Measurements from ENCODE around the gene SF3B2. TPM values are rescaled to one million over a fixed set of nuclear protein-coding genes. Genes with fewer than 3 reads are reported as not detected.
A peak's percentile ranks its signal among the peaks of the same experiment; 100 is the strongest.

SF3B2 gene
- polyA plus RNA-seq, 2 of the 4 experiments (the other 2 are of a cell fraction) = 108 to 182 TPM

- FAIRE-seq = no peak
- peak overlapping the region in 1 of 2 experiments; percentile 48; a peak in 2 of 6 replicates for H3K27ac ChIP-seq
- DNase-seq (ENCODE audit: low read depth in 1 of 2, low spot score in 1 of 2) = no peak
- TF ChIP-seq ELK1 (IDR thresholded peaks at IDR 0.05; ENCODE audit: low read depth, low read length) (no peak), JUN (IDR thresholded peaks at IDR 0.05) (no peak), KDM5A (IDR thresholded peaks at IDR 0.05) (no peak), EP300 (IDR thresholded peaks at IDR 0.05) (no peak), RFX5 (IDR thresholded peaks at IDR 0.05) (no peak), RARB (CRISPR knock-in tag; IDR thresholded peaks at IDR 0.05) (no peak), CBX8 (IDR thresholded peaks at IDR 0.05) (no peak), TP53 (CRISPR knock-in tag; IDR thresholded peaks at IDR 0.05) (no peak), PBX3 (IDR thresholded peaks at IDR 0.05) (no peak), EHMT2 (IDR thresholded peaks at IDR 0.05; ENCODE audit: low read depth) (no peak), FOSB (CRISPR knock-in tag; IDR thresholded peaks at IDR 0.05) (no peak), POLR2AphosphoS2 (conservative IDR thresholded peaks at IDR 0.05; ENCODE audit: low read length) (no peak), TFCP2L1 (CRISPR knock-in tag; IDR thresholded peaks at IDR 0.05) (no peak)
- TF ChIP-seq, protein P1, sequence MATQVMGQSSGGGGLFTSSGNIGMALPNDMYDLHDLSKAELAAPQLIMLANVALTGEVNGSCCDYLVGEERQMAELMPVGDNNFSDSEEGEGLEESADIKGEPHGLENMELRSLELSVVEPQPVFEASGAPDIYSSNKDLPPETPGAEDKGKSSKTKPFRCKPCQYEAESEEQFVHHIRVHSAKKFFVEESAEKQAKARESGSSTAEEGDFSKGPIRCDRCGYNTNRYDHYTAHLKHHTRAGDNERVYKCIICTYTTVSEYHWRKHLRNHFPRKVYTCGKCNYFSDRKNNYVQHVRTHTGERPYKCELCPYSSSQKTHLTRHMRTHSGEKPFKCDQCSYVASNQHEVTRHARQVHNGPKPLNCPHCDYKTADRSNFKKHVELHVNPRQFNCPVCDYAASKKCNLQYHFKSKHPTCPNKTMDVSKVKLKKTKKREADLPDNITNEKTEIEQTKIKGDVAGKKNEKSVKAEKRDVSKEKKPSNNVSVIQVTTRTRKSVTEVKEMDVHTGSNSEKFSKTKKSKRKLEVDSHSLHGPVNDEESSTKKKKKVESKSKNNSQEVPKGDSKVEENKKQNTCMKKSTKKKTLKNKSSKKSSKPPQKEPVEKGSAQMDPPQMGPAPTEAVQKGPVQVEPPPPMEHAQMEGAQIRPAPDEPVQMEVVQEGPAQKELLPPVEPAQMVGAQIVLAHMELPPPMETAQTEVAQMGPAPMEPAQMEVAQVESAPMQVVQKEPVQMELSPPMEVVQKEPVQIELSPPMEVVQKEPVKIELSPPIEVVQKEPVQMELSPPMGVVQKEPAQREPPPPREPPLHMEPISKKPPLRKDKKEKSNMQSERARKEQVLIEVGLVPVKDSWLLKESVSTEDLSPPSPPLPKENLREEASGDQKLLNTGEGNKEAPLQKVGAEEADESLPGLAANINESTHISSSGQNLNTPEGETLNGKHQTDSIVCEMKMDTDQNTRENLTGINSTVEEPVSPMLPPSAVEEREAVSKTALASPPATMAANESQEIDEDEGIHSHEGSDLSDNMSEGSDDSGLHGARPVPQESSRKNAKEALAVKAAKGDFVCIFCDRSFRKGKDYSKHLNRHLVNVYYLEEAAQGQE (IDR thresholded peaks at IDR 0.05) = no peak
- TF ChIP-seq, protein P2, sequence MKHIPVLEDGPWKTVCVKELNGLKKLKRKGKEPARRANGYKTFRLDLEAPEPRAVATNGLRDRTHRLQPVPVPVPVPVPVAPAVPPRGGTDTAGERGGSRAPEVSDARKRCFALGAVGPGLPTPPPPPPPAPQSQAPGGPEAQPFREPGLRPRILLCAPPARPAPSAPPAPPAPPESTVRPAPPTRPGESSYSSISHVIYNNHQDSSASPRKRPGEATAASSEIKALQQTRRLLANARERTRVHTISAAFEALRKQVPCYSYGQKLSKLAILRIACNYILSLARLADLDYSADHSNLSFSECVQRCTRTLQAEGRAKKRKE (CRISPR knock-in tag; IDR thresholded peaks at IDR 0.05; ENCODE audit: low read depth) = no peak
- TF ChIP-seq, protein P3, sequence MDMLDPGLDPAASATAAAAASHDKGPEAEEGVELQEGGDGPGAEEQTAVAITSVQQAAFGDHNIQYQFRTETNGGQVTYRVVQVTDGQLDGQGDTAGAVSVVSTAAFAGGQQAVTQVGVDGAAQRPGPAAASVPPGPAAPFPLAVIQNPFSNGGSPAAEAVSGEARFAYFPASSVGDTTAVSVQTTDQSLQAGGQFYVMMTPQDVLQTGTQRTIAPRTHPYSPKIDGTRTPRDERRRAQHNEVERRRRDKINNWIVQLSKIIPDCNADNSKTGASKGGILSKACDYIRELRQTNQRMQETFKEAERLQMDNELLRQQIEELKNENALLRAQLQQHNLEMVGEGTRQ (IDR thresholded peaks at IDR 0.05) = no peak
- TF ChIP-seq, protein P4, sequence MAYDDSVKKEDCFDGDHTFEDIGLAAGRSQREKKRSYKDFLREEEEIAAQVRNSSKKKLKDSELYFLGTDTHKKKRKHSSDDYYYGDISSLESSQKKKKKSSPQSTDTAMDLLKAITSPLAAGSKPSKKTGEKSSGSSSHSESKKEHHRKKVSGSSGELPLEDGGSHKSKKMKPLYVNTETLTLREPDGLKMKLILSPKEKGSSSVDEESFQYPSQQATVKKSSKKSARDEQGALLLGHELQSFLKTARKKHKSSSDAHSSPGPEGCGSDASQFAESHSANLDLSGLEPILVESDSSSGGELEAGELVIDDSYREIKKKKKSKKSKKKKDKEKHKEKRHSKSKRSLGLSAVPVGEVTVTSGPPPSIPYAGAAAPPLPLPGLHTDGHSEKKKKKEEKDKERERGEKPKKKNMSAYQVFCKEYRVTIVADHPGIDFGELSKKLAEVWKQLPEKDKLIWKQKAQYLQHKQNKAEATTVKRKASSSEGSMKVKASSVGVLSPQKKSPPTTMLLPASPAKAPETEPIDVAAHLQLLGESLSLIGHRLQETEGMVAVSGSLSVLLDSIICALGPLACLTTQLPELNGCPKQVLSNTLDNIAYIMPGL (CRISPR knock-in tag; IDR thresholded peaks at IDR 0.05; ENCODE audit: borderline replicate concordance) = no peak
- TF ChIP-seq, protein P5, sequence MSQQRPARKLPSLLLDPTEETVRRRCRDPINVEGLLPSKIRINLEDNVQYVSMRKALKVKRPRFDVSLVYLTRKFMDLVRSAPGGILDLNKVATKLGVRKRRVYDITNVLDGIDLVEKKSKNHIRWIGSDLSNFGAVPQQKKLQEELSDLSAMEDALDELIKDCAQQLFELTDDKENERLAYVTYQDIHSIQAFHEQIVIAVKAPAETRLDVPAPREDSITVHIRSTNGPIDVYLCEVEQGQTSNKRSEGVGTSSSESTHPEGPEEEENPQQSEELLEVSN (IDR thresholded peaks at IDR 0.05; ENCODE audit: borderline replicate concordance, low read depth) = no peak
- CTCF ChIA-PET = interaction anchor here (0.6 to 1.4 kb wide), 6 partner anchors 21 to 131 kb away, joined by 3 to 4 read pairs (median 3); no protein-coding TSS in a partner anchor
- H3K4me1 ChIP-seq = peaks cover 18% of the 10 kb centered on the region
- POLR2A ChIA-PET = no interaction called here
- H3K9me3 ChIP-seq = no peaks in the 10 kb centered on the region
- 87% methylated on average over 16 of the region's 18 CpGs for WGBS (ENCODE audit: missing lambda C conversion rate)
- ATAC-seq = no peak; a peak in 1 of 6 replicates
- no peak overlapping the region for H3K4me2 ChIP-seq
- no peak overlapping the region for H3K4me3 ChIP-seq
These were observed 36.0 kb upstream of the SF3B2 start for GRCh38 chr11:66015936-66016792.

All from A549 (cell line).